Stimulated activated CD4-positive, alpha-beta T cell treated with anti-CD3 and anti-CD28 coated beads, TNF-alpha, amount 100 ng/mL, for 4 hours (primary cell): ENCODE data around the gene MYO1F.

Experiments
- DNase-seq, 3 experiments: peaks; one replicate each; pipeline ENCODE4 v3.0.0-alpha.2; 2020; ENCODE audit warnings: low read depth in 3 of 3

The MYO1F gene

DNA sequence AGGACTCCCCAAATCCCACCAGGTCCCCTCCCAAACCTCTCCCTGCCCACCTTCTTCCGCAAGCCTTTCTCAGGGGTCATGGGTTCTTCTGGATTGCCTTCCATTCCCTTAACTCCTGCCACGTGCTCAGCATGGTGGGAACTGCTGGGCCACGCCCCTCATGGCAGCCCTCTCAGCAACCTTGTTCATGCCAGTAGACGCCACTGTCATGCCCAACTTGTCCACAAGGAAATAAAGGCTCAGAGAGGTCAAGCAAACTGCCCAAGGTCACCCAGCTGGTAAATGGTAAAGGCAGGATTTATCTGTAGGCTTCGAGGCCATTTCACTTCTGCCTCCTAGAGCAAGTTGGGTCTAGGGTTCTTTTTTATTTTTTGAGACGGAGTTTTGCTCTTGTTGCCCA, 85.7 kb downstream of the MYO1F start:
- no peak for DNase-seq

DNA sequence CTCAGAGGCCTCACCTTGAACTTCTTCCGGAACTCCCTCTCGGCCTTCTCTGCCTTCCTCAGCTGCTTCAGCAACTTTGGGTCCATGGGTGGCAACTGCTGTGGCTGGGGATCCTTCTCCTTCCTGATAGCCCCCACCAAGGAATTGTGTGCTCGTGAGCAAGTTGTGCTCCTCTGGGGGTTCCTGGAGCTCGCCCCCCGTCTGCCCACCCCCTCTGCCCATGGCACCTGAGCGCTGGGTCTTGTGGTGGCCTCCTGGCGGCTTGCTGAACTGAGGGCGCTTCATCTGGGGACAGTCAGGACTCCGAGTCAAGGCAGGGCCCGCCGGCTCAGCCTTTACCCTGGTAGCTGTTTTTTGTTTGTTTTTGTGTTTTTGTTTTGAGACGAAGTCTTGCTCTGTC, 86.4 kb downstream of the MYO1F start:
- no peak for DNase-seq

DNA sequence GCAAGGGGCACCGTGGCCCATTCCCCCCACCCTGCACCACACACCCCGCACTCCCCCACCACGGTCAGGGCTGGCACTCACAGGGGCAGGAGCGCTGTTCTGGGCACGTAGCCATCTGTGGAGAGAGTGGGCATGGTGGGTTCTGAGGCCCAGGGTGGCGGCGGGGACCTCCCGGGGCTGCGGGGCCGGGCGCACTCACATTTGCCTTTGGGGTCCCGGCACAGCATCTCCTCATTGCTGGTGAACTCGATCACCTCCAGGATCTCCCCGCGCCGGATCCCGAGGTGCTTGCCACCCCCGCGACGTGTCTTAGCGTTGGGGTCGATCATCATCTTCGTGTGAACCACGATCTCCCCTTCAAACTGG, 86.9 kb downstream of the MYO1F start:
- DNase-seq: no peak

DNA sequence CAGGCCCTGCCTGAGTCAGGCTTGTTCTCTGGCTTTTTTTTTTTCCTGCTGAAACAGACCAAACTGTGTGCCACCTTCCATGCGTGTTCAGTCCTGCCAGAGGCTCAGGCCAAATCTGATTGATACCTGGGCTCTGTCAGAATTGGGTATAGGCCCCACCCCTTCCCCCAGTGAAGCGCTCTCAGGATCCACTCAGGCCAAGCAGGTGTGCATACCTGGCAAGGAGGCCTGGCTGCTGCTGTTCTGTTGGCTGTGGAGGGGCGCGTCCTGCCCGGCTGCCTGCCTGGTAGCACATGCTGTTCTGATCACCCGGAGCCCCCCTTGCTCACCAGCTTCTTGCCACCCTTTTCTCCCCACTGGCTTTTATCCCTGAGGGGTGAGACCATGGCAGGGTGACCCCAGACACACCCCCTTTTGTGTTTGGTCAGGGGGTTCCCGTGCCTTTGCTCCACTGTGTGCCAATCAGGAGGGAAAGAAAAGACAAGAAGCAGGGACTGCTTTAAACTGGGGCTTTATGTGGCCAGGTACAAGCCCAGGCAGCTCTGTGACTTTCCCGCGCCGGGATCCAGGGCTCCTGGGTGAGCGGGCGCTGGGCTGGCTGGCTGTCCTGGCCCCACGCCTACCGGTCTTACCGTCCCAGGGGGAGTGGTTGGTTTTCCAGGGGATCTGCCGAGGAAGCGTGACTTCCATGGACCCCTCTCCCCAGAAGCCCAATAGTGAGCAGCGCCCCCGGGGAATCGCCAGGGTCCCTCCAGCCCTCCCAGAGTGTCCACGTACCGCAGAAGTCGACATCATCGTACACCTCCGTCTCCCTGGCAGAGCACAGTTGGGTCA, 87.5 kb downstream of the MYO1F start:
- DNase-seq: no peak

DNA sequence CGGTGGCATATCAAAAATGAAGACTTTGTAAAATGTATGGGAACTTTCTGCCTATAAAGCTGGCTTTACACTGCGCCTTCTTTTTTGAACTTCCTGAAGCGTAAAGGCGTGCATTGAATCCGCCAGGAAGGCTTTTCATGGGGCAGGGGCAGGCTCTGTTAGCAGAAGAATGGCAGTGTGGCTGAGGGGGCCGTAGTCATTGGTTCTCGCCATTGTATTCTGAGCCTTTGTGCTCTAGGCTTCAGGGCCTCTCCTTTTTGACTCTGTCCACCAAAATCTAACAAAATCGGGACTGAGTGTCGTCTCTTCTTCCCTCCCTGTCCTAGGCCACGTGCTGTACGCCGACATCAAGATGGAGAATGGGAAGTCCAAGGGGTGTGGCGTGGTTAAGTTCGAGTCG, 88.9 kb downstream of the MYO1F start:
- no peak for DNase-seq

DNA sequence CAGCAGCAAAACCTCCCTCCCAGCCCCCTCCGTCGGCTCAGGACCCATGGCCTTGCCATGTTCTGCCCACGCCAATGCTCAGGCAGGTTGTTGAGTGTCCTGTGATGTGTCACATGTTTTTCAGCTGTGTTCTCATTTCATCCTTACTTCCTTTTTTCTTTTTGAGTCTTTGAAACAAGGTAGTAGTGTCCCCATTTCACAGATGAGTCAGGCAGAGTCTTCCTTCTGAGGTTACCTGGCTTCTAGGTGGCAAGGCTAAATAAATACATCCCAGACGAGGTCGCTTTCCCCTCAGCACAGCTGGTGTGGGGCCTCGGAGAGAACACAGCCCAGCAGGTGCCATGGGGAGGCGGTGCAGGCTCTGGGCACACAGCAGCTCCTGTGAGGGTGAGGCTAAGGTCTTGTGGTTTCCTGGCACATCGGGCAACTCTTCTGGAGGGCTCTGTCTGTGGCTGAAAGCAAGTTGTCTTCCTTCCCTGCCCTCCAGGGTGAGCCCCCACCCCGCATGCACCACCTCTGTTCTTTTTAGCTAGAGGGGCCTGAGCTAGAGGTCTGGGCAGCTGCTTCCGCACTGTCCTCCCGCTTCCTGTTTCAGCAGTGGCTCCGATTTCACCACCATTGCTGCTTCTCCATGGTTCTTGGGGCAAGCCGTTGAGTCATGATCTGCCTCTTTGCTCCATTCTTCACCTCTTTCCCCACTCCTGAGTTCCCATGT, 89.9 kb downstream of the MYO1F start:
- no peak for DNase-seq

DNA sequence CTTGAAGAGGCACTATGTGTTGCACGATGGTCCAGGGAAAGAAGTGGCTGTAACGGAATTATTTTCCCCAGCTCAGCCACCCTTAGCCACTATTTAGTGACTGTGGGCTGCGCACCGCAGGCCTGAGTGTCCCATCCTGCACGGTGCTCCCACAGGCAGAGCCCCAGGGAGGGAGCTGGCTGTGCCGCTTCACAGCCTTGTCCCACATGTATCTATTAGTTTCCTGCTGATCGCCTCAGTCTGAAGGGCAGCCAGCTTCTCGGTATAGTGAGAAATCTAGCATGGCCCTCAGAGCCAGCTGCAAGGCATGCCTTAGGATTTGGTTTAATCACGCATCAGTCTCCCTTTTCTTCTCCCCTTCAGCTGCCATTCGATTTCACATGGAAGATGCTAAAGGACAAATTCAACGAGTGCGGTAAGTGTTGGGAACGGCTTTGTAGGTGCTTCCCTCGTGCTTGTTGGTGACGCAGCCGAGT, 90.5 kb downstream of the MYO1F start:
- no peak for DNase-seq

DNA sequence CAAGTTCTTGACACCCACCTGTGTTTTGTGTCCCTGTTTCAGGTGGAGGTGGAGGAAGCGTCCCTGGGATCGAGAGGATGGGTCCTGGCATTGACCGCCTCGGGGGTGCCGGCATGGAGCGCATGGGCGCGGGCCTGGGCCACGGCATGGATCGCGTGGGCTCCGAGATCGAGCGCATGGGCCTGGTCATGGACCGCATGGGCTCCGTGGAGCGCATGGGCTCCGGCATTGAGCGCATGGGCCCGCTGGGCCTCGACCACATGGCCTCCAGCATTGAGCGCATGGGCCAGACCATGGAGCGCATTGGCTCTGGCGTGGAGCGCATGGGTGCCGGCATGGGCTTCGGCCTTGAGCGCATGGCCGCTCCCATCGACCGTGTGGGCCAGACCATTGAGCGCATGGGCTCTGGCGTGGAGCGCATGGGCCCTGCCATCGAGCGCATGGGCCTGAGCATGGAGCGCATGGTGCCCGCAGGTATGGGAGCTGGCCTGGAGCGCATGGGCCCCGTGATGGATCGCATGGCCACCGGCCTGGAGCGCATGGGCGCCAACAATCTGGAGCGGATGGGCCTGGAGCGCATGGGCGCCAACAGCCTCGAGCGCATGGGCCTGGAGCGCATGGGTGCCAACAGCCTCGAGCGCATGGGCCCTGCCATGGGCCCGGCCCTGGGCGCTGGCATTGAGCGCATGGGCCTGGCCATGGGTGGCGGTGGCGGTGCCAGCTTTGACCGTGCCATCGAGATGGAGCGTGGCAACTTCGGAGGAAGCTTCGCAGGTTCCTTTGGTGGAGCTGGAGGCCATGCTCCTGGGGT, 91.5 kb downstream of the MYO1F start:
- DNase-seq: no peak

DNA sequence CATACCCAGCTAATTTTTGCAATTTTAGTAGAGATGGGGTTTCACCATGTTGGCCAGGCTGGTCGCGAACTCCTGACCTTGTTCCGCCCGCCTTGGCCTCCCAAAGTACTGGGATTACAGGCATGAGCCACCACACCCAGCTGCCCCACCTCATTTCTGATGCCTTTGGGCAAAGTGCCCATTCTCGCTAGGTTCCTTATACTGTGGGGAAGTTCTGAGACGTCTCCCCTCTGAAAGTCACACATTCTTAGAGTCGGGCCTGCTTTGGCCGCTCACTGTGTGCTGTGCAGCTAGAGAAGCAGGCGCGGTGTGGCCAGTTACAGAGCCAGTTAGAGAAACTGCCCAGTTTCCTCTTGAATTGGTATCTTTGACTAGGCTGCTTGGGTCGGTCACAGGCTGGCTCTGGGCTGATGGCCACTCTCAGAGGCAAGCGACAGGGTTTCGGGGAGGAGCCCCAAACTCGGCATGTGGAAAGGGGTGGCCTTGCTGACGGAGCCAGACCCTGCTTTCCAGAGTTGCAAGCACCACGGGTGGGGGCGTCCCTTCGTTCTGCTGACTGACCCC, 92.8 kb downstream of the MYO1F start:
- no peak for DNase-seq

DNA sequence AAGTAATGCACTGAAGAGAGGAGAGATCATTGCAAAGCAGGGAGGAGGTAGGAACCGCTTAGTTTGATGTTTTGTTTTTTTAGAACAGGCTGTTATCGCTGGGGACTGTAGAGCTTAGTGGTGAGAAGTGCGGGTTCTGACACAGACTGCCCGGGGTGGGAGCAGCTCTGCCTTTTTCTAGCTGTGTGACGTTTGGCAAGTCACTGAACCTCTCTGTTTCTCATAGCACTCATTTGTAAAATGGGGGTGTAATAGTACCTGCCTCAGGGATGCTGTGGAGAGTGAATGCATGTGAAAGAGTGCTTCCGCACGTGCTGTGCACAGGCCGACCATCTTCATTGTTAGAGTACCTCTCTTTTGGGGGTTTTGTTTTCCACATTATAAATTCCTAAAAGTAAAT, 94.1 kb downstream of the MYO1F start:
- no peak for DNase-seq

DNA sequence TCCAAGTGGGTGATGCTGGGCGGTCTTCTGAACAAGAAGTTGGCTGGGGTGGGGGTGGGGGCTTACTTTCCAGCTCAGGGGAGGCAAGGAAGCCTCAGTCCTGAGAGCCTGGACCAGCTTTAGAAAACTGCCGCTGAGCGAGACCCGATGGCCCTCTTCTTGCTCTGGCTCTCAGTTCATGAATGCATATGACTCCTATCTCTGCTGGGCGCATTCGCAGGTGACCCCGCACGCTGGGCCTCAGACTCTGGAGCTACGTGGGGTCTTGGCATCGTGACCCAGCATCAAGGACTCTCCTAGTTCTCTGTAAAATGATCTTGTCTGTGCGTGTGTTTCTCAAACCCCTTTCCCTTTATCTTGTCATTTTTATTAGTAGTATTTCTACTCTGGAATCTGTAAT, 94.5 kb downstream of the MYO1F start:
- no peak for DNase-seq

DNA sequence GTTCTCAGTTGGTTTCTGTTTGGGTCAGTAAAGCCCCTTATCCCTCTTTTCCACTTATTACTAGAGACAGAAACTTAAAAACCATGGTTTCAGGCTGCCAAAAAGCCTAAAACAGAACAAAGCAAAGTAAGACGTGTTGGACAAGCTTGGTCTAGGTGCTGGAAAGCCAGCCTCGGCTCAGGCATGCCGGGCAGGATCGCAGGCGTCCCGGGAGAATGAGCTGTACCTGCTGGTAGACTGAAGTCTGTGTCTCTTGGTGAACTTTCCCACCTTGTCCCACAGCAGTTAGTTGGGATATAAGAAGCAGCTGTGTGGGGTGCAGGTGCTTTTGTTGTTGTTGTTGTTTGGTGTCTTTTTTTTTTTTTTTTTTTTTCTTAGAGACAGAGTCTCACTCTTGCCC, 95.6 kb downstream of the MYO1F start:
- DNase-seq: no peak

DNA sequence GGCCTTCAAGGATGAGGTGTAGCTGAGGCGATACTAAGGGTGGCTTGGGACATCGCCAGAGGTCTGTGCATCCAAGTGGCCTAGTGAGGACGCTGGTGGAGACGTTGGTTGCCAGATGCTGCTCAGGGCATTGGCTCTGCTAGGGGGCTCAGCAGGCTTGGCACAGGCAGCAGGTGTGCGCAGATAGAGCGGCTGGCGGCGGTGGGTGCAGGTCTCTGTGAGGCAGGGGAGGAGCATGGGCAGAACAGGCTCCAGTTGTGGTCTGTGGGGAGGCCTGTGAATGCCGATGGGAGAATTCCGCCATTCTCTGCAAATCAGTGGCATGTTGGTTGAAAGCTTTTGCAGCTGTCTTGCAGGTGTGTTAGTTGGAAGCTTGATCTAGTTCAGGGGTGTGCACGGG, 96.0 kb downstream of the MYO1F start:
- no peak for DNase-seq

DNA sequence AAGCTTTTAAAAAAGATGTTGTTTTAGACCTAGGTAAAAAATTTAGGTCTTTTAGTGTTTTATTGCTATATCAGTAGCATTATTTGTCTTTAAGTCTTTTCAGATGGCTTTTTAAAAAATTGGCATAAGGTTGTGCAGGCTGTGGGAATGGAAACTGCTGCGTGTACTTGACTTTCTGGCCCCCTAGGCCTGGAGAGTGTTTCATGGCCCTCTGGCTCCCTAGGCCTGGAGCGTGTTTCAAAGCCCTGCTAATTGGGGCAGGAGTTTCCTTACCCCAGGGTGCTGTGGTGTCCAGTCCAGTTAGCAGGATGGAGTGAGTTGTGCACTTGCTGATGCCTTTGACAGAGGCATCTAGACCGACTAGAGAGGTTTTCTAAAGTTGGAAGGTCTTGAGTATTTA, 98.6 kb downstream of the MYO1F start:
- no peak for DNase-seq

DNA sequence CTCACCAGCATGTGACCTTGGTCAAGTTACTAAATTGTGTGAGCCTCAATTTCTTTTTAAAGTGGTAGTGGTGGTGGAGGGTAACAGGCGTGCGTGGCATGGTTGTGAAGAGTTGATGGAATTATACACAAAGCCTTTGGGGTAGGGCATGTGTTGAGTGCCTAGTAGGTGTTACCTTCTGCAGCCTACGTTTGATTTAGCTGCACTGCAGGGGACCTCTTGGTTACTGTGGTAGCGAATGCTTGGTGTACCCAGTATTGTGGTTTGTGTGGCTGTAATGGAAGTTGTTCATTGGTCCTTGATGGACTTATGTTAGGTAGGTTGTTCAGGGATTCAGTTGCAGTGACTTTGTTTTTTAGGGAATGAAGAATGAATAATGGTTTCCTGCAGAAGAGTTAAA, 99.4 kb downstream of the MYO1F start:
- no peak for DNase-seq

DNA sequence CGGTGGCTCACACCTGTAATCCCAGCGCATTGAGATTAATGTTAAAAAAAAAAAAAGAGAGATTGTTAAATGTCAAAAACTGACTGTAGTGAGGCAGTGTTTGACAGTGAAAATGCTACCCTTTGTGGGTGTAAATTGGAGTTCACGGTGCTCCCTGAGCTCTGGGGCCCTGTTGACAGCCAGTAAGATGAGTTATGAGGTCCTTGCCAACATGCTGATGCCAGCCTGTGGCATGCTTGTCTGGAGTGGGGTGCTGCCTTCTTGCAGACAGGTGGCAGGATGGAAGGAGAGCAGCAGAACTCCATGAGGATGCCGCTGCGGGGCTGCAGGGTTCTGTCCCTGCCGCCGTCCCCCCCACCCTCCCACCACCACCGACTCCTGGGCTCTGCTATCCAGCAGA, 100.7 kb downstream of the MYO1F start:
- DNase-seq: no peak

DNA sequence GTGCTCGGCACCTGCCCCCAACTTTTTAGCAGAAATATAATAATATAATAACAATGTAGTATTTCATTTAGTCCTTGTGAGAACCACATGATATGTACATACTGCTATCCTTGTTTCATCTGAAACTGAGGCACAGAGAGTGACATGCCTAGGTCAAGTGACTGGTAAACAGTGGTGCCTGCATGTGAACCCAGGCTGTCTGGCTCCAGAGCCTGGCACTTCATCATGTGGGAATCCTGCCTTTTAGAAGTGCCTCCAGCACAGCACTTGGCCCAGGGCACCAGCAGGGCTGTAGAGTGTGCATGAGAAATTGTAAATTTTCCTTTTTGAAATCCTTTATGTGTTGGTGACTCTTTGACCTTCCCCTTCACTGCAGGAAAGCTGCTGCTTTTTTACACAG, 102.2 kb downstream of the MYO1F start:
- DNase-seq: no peak

DNA sequence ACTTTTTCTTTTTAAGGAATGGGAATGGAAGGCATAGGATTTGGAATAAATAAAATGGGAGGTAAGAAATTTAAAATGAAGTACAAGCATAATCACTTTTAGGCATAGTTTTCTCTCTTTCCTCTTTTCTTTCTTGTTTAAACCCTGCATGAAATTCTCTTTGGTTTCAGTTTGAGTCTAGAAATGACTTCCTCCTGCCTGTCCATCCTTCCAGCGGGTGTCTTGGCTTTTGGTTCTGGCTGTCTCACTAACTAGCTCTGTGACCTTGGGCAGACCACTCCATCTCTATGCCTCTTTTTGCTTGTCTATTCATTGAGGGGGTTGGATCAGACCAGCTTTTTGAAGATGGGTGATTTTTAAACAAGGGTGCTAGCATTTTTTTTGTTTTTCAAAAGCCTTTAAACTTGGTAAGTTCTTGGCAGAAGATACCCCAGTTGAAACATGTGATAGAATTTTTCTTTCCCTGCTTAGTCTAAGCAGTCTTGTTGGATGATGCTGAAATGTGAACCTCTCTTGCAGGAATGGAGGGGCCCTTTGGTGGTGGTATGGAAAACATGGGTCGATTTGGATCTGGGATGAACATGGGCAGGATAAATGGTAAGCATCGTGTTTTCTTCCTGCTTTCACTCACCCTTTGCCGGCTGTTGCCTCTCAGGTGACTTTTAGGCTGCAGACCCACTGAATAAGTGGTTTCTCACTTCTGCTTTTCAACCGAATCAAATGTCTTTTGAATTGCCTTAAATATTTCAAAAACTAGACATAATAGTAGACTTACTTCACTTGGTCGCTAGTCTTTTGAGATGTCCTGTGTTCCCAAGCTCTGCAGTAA, 103.4 kb downstream of the MYO1F start:
- no peak for DNase-seq
